H1 (cell line): ENCODE data around the gene KRT8. TPM values are rescaled to one million over a fixed set of nuclear protein-coding genes. Genes with fewer than 3 reads are reported as not detected.

Experiments
- ASH2L ChIP-seq: fragments of 200-600, 300-600 bp; sonication (generic); IDR thresholded peaks from one replicate; pipeline ENCODE4 v1.7.1; 2017; ENCODE audit warnings: low read length
- BRCA1 ChIP-seq: IDR thresholded peaks from 2 replicates; pipeline ENCODE4 v1.6.1; 2012; ENCODE audit warnings: low read depth, low read length, improper control_type of control experiment
- JUN ChIP-seq: IDR thresholded peaks from 2 replicates; pipeline ENCODE4 v1.6.1; 2011; ENCODE audit warnings: low read depth, mild to moderate bottlenecking, improper control_type of control experiment, low read length
- JUND ChIP-seq: IDR thresholded peaks from 2 replicates; pipeline ENCODE4 v1.6.1; 2011; ENCODE audit warnings: mild to moderate bottlenecking, improper control_type of control experiment, low read length
- MAFK ChIP-seq: IDR thresholded peaks from 2 replicates; pipeline ENCODE4 v1.6.1; 2012; ENCODE audit warnings: low read depth, mild to moderate bottlenecking, improper control_type of control experiment, low read length
- NRF1 ChIP-seq: IDR thresholded peaks from 2 replicates; pipeline ENCODE4 v1.6.1; 2011; ENCODE audit warnings: mild to moderate bottlenecking, low read depth, low read length, improper control_type of control experiment
- PHF8 ChIP-seq: fragments of 200-600 bp; sonication (generic); conservative IDR thresholded peaks from 2 replicates; pipeline ENCODE4 v1.7.1; 2012; ENCODE audit warnings: low read depth, mild to moderate bottlenecking, inconsistent platforms, low read length, moderate library complexity
- POLR2AphosphoS5 ChIP-seq: IDR thresholded peaks from 2 replicates; pipeline ENCODE4 v1.6.1; 2011; ENCODE audit warnings: low read depth, low read length
- RAD21 ChIP-seq, 2 experiments: IDR thresholded peaks in 1 of 2; conservative IDR thresholded peaks in 1 of 2; 2 replicates each; pipeline ENCODE4 v1.6.1; 2011; ENCODE audit warnings: low read depth in 2 of 2, low read length in 2 of 2, improper control_type of control experiment in 1 of 2, inconsistent platforms in 1 of 2, mild to moderate bottlenecking in 1 of 2, moderate library complexity in 1 of 2
- RFX5 ChIP-seq: IDR thresholded peaks from 2 replicates; pipeline ENCODE4 v1.6.1; 2011; ENCODE audit warnings: low read depth, low read length, improper control_type of control experiment, borderline replicate concordance
- RNF2 ChIP-seq: fragments of 200-900, 300-1000 bp; sonication (generic); IDR thresholded peaks from 2 replicates; pipeline ENCODE4 v1.7.1; 2016; ENCODE audit warnings: borderline replicate concordance, low read depth, mild to moderate bottlenecking, antibody characterized with exemption, low read length; ENCODE audit not compliant: poor library complexity, severe bottlenecking; ENCODE audit errors: missing control alignments
- SAP30 ChIP-seq: fragments of 300-600 bp; sonication (generic); IDR thresholded peaks from 2 replicates; pipeline ENCODE4 v1.7.1; 2012; ENCODE audit warnings: low read length, moderate library complexity, mild to moderate bottlenecking, inconsistent platforms; ENCODE audit not compliant: insufficient read depth, insufficient replicate concordance
- SIX5 ChIP-seq: IDR thresholded peaks from 2 replicates; pipeline ENCODE4 v1.6.1; 2011; ENCODE audit warnings: mild to moderate bottlenecking, low read depth, low read length
- SP2 ChIP-seq: IDR thresholded peaks from 2 replicates; pipeline ENCODE4 v1.6.1; 2012; ENCODE audit warnings: mild to moderate bottlenecking, low read length, inconsistent platforms
- SP4 ChIP-seq: IDR thresholded peaks from 2 replicates; pipeline ENCODE4 v1.6.1; 2012; ENCODE audit warnings: low read length, inconsistent platforms
- TAF7 ChIP-seq: optimal IDR thresholded peaks from 2 replicates; pipeline ENCODE3; 2011; ENCODE audit warnings: low read depth, mild to moderate bottlenecking, inconsistent platforms, low read length, moderate library complexity, borderline replicate concordance
- TBP ChIP-seq: IDR thresholded peaks from 2 replicates; pipeline ENCODE4 v1.6.1; 2011; ENCODE audit warnings: low read depth, low read length, improper control_type of control experiment
- polyA plus RNA-seq, 7 experiments: library from polyadenylated mRNA; depleted of rRNA in 3 of 7; stranded (reverse) in 5 of 7; unstranded in 2 of 7; fragments of >200 nt in 5 of 7; fragments of 200-250 nt in 2 of 7; gene quantifications; 1 replicate in 5 of 7; 2 replicates in 1 of 7; 4 replicates in 1 of 7; pipeline versions ENCODE4 v1.2.1 to v1.2.3, GENCODE V29; 2011 to 2013; ENCODE audit warnings: missing spikeins in 2 of 7, mixed read lengths in 2 of 7
- total RNA-seq: library from RNA; stranded (reverse); fragmentation: NEBNext Ultra II Directional; extraction: Animal tissue kit (Norgen Biotek cat#: 25700); gene quantifications from 2 replicates; pipeline ENCODE4 v1.2.1, GENCODE V29; 2021
- TF ChIP-seq, protein P1 (sequence below): IDR thresholded peaks from 2 replicates; pipeline ENCODE4 v1.6.1; 2012; ENCODE audit warnings: low read length, inconsistent platforms
- TF ChIP-seq, protein P2 (sequence below): IDR thresholded peaks from 2 replicates; pipeline ENCODE4 v1.6.1; 2011; ENCODE audit warnings: low read depth, mild to moderate bottlenecking, low read length; ENCODE audit not compliant: insufficient read depth
- TF ChIP-seq, protein P3 (sequence below): IDR thresholded peaks from 2 replicates; pipeline ENCODE4 v1.6.1; 2012; ENCODE audit warnings: inconsistent platforms

The KRT8 gene
- total and polyA plus RNA-seq, 2 of the 8 experiments (the other 6 are each of a cell fraction or from before 2014, with no cell fraction given) = 280 to 290 TPM

DNA sequence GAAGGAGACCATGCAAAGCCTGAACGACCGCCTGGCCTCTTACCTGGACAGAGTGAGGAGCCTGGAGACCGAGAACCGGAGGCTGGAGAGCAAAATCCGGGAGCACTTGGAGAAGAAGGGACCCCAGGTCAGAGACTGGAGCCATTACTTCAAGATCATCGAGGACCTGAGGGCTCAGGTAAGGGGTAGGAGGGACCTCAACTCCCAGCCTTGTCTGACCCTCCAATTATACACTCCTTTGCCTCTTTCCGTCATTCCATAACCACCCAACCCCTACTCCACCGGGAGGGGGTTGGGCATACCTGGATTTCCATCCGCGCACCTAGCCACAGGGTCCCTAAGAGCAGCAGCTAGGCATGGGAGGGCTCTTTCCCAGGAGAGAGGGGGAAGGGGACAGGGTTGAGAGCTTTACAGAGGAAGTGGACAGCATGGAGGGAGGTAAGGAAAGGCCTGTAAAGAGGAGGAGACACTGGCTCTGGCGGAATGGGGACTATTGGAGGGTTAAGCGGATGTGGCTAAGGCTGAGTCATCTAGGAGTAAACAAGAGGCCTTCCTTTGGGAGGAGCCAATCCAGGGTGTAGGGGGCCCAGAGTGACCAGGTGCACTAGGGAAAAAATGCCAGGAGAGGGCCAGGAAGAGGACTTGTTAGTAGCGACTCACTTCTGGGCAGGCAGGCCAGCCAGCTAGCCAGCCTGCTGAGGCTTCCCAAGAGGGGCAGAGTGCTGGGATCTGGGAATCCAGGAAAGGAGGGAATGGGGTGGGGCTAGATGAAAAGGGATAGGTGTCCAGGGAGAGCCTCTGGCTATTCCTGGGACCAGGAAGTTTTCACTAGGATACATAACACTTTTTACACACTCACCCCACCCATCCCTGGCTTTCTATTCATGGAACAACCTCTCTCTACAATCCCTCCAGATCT lies 44.8 kb upstream of the KRT8 start (continued):
- no peak for TF ChIP-seq RNF2
- TF ChIP-seq NRF1 = no peak
- TF ChIP-seq, protein P1, sequence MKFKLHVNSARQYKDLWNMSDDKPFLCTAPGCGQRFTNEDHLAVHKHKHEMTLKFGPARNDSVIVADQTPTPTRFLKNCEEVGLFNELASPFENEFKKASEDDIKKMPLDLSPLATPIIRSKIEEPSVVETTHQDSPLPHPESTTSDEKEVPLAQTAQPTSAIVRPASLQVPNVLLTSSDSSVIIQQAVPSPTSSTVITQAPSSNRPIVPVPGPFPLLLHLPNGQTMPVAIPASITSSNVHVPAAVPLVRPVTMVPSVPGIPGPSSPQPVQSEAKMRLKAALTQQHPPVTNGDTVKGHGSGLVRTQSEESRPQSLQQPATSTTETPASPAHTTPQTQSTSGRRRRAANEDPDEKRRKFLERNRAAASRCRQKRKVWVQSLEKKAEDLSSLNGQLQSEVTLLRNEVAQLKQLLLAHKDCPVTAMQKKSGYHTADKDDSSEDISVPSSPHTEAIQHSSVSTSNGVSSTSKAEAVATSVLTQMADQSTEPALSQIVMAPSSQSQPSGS = no peak
- TF ChIP-seq SP4 = no peak; the same call in 1 of the 2 replicates
- TF ChIP-seq, protein P2, sequence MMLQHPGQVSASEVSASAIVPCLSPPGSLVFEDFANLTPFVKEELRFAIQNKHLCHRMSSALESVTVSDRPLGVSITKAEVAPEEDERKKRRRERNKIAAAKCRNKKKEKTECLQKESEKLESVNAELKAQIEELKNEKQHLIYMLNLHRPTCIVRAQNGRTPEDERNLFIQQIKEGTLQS = no peak
- no peak; the same call in 1 of the 2 replicates for TF ChIP-seq TBP
- TF ChIP-seq SIX5 = no peak
- no peak for TF ChIP-seq RFX5
- TF ChIP-seq, protein P3, sequence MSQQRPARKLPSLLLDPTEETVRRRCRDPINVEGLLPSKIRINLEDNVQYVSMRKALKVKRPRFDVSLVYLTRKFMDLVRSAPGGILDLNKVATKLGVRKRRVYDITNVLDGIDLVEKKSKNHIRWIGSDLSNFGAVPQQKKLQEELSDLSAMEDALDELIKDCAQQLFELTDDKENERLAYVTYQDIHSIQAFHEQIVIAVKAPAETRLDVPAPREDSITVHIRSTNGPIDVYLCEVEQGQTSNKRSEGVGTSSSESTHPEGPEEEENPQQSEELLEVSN = no peak
- TF ChIP-seq POLR2AphosphoS5 = peak; percentile 87
- TF ChIP-seq SAP30 = peak; percentile 51
- no peak for TF ChIP-seq JUN
- 0 out of 2 replicates have a peak, but pooled peaks have one; percentile 19 for TF ChIP-seq PHF8
- peak; percentile 77; the same call in 1 of the 2 replicates for TF ChIP-seq MAFK
- TF ChIP-seq BRCA1 = no peak
- peak; percentile 79 for TF ChIP-seq JUND
- TF ChIP-seq RAD21 (IDR thresholded peaks at IDR 0.05 in 1 of 2, conservative IDR thresholded peaks at IDR 0.05 in 1 of 2; ENCODE audit: low read depth in 2 of 2, low read length in 2 of 2) = peak in 1 of 2 experiments; percentile 3; a peak in 1 of 4 replicates
- TF ChIP-seq TAF7 = peak; percentile 57
- no peak for TF ChIP-seq SP2
- no peak for TF ChIP-seq ASH2L
